ENCODE measurements around the gene NANOGP8.

GRCh38 chr15:35117543-35118265 lies 32.6 kb upstream of the NANOGP8 start:
- TF ChIP-seq POLR2A (IDR thresholded peaks at IDR 0.05), result no peak
- TF ChIP-seq CTCF (IDR thresholded peaks at IDR 0.05), result no peak
- TF ChIP-seq EP300 (IDR thresholded peaks at IDR 0.05), result no peak
